Measurements from ENCODE around the gene NKX2-1. TPM values are rescaled to one million over a fixed set of nuclear protein-coding genes. Genes with fewer than 3 reads are reported as not detected.

Gene NKX2-1
- total and polyA plus RNA-seq, 2 of the 13 experiments (the other 11 are each of a cell fraction or from before 2014, with no cell fraction given), result not detected

DNA sequence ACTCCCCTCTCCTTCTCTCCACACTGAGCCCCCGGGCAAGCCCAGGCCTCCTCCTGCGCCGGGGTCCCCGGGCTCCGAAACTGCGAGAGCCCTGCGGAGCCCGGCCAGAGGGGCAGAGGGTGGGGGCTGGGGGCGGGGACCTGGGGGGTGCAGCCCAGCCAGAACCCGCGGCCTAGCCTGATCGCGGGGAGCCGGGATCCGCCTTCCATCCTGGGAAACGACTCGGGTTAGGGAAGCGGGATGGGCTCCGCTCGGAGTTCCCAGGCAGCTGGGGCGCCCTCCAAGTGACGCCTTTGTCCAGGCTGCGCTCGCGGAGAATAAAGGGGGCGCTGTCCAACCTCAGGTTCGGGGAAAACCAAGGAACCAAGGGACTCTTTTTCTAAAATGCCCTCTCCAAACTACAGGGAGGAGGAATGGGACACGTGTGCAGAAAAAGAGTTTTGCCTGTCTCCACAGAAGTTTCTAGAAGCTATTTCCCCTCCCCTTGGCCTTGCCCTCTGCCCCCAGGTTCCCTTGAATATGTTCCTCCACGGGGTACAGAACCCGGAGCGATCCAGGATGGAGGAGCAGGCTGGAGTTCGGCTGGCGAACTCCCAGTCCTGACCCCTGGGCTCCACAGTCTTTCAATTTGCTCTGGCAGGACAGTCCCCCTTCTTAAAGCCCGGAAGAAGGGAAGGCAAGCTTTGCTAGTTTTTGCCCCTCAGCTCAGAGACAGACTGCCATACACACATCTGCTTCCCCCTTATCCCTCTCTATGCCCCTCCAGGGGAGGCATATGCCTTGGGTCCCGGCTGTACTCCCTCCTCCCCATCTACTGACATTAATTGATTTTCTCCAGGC, 13.9 kb downstream of the NKX2-1 start:
- no peaks in the 10 kb centered on the region for H3K79me2 ChIP-seq (ENCODE audit: insufficient read depth, low read length)
- in situ Hi-C loops (cut with HindIII; ENCODE audit: extremely low pct_ligation_motif_present, low pct_unique_long_range_greater_than_20kb) (no loop called here), intact Hi-C loops (cut with micrococcal nuclease; ENCODE audit: unreplicated experiment) (no loop called here)
- no peak for FAIRE-seq
- no peak overlapping the region for H3K4me3 ChIP-seq (replicated peaks in 1 of 3; ENCODE audit: insufficient read depth in 1 of 3, low read depth in 2 of 3, low read length in 3 of 3)
- no peak for DNase-seq (ENCODE audit: low spot score)
- H3K9me3 ChIP-seq (ENCODE audit: low read length), result no peaks in the 10 kb centered on the region
- no peaks in the 10 kb centered on the region for H3K36me3 ChIP-seq (replicated peaks in 1 of 2; ENCODE audit: control insufficient read depth in 1 of 2, insufficient read depth in 2 of 2, low read length in 2 of 2)
- ChIA-PET CTCF (ENCODE audit: low intra/inter-chr PET ratio, low total read pairs) (no interaction called here), POLR2A (no interaction called here)
- no peak overlapping the region for H3K9ac ChIP-seq (ENCODE audit: insufficient read depth, low read depth, low read length)
- H3K27me3 ChIP-seq (ENCODE audit: control insufficient read depth in 1 of 2, insufficient read depth in 2 of 2, low read length in 2 of 2), result peaks cover 27 to 84% of the 10 kb centered on the region in 2 experiments
- 14% methylated on average over 35 of the region's 35 CpGs for WGBS (ENCODE audit: low lambda C conversion rate)
- no peak overlapping the region for H3K4me2 ChIP-seq (ENCODE audit: low read depth, low read length)
- H2AFZ ChIP-seq (ENCODE audit: low read length), result no peak overlapping the region
- H4K20me1 ChIP-seq (ENCODE audit: insufficient read depth, low read length), result peaks cover 4% of the 10 kb centered on the region; the same call in 1 of the 2 replicates
- no peaks in the 10 kb centered on the region for H3K4me1 ChIP-seq (ENCODE audit: insufficient read depth, low read length)
- no TSS peak for BruUV-seq (replicated peaks)
- peak; percentile 26 for ATAC-seq
- no peak overlapping the region for H3K27ac ChIP-seq (ENCODE audit: extremely low read length, insufficient read depth, low read length)
- no peak for TF ChIP-seq KDM4B (CRISPR knock-in tag; IDR thresholded peaks at IDR 0.05)
- TF ChIP-seq, protein P1, sequence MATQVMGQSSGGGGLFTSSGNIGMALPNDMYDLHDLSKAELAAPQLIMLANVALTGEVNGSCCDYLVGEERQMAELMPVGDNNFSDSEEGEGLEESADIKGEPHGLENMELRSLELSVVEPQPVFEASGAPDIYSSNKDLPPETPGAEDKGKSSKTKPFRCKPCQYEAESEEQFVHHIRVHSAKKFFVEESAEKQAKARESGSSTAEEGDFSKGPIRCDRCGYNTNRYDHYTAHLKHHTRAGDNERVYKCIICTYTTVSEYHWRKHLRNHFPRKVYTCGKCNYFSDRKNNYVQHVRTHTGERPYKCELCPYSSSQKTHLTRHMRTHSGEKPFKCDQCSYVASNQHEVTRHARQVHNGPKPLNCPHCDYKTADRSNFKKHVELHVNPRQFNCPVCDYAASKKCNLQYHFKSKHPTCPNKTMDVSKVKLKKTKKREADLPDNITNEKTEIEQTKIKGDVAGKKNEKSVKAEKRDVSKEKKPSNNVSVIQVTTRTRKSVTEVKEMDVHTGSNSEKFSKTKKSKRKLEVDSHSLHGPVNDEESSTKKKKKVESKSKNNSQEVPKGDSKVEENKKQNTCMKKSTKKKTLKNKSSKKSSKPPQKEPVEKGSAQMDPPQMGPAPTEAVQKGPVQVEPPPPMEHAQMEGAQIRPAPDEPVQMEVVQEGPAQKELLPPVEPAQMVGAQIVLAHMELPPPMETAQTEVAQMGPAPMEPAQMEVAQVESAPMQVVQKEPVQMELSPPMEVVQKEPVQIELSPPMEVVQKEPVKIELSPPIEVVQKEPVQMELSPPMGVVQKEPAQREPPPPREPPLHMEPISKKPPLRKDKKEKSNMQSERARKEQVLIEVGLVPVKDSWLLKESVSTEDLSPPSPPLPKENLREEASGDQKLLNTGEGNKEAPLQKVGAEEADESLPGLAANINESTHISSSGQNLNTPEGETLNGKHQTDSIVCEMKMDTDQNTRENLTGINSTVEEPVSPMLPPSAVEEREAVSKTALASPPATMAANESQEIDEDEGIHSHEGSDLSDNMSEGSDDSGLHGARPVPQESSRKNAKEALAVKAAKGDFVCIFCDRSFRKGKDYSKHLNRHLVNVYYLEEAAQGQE (IDR thresholded peaks at IDR 0.05; ENCODE audit: borderline replicate concordance in 1 of 2, low read depth in 1 of 2, low read length in 2 of 2), result 0 out of 4 replicates have a peak, but pooled peaks of 1 of the 2 experiments have one; percentile 22

All from HepG2 (cell line).